Keratinocyte (primary cell): ENCODE data around the gene NIBAN1. TPM values are rescaled to one million over a fixed set of nuclear protein-coding genes. Genes with fewer than 3 reads are reported as not detected.

Source experiments
- DNase-seq: peaks from one replicate; pipeline ENCODE4 v3.0.0-alpha.2; 2011; ENCODE audit warnings: low read depth, missing footprints, low spot score
- FAIRE-seq: peaks from 2 replicates; lab custom pipeline; 2011; peaks lifted over from hg19 to GRCh38; lab: Jason Lieb, UNC
- H2AFZ ChIP-seq: 2 replicates; pipeline ENCODE4 v1.6.0; 2012; ENCODE audit warnings: low read length, control low read depth, inconsistent platforms; ENCODE audit not compliant: control insufficient read depth
- H3K27ac ChIP-seq: 2 replicates; pipeline ENCODE4 v1.5.1; 2011; ENCODE audit warnings: low read length; ENCODE audit not compliant: control insufficient read depth, insufficient read depth
- H3K27me3 ChIP-seq: 3 replicates; pipeline ENCODE4 v1.6.0; 2011; ENCODE audit warnings: low read length; ENCODE audit not compliant: control insufficient read depth, insufficient read depth; ENCODE audit errors: extremely low read depth
- H3K36me3 ChIP-seq, 2 experiments: 2 replicates in 1 of 2; 3 replicates in 1 of 2; pipeline ENCODE4 v1.5.1; 2011; ENCODE audit warnings: low read length in 2 of 2, mild to moderate bottlenecking in 1 of 2; ENCODE audit not compliant: control insufficient read depth in 2 of 2, insufficient read depth in 2 of 2; ENCODE audit errors: extremely low read depth in 1 of 2
- H3K4me1 ChIP-seq: 3 replicates; pipeline ENCODE4 v1.5.1; 2011; ENCODE audit warnings: low read length; ENCODE audit not compliant: control insufficient read depth, insufficient read depth; ENCODE audit errors: extremely low read depth
- H3K4me2 ChIP-seq: 3 replicates; pipeline ENCODE4 v1.6.0; 2011; ENCODE audit warnings: low read depth, low read length; ENCODE audit not compliant: control insufficient read depth, insufficient read depth; ENCODE audit errors: extremely low read depth
- H3K4me3 ChIP-seq, 3 experiments: fragments of 200-600 bp in 1 of 3; sonication (generic) in 1 of 3; 2 replicates in 2 of 3; 3 replicates in 1 of 3; pipeline ENCODE4 v1.5.1; 2011 to 2016; ENCODE audit warnings: low read length in 3 of 3, mild to moderate bottlenecking in 3 of 3, control low read depth in 2 of 3, inconsistent platforms in 1 of 3, low read depth in 1 of 3, mixed read lengths in 1 of 3, mixed run types in 1 of 3, moderate library complexity in 1 of 3; ENCODE audit not compliant: control insufficient read depth in 2 of 3, insufficient read depth in 2 of 3; ENCODE audit errors: extremely low read depth in 1 of 3
- H3K79me2 ChIP-seq: 2 replicates; pipeline ENCODE4 v1.6.0; 2012; ENCODE audit warnings: low read length; ENCODE audit not compliant: control insufficient read depth, insufficient read depth
- H3K9ac ChIP-seq: 3 replicates; pipeline ENCODE4 v1.6.0; 2011; ENCODE audit warnings: low read length; ENCODE audit not compliant: control insufficient read depth, insufficient read depth; ENCODE audit errors: extremely low read depth
- H3K9me1 ChIP-seq: 3 replicates; pipeline ENCODE4 v1.6.0; 2011; ENCODE audit warnings: low read length; ENCODE audit not compliant: control insufficient read depth, insufficient read depth; ENCODE audit errors: extremely low read depth
- H3K9me3 ChIP-seq: 2 replicates; pipeline ENCODE4 v1.5.1; 2012; ENCODE audit warnings: low read depth, low read length; ENCODE audit not compliant: control insufficient read depth
- H4K20me1 ChIP-seq: 3 replicates; pipeline ENCODE4 v1.6.0; 2011; ENCODE audit warnings: low read length; ENCODE audit not compliant: control insufficient read depth, insufficient read depth; ENCODE audit errors: extremely low read depth
- CTCF ChIP-seq, 3 experiments: IDR thresholded peaks in 1 of 3; conservative IDR thresholded peaks in 1 of 3; optimal IDR thresholded peaks in 1 of 3; 2 replicates in 2 of 3; 3 replicates in 1 of 3; pipeline versions ENCODE3 to v1.5.1; 2011; ENCODE audit warnings: low read length in 3 of 3, mild to moderate bottlenecking in 3 of 3, moderate library complexity in 2 of 3, control low read depth in 1 of 3, inconsistent platforms in 1 of 3; ENCODE audit not compliant: insufficient read depth in 2 of 3; ENCODE audit errors: extremely low read depth in 1 of 3
- EZH2 ChIP-seq: IDR thresholded peaks from one replicate; pipeline ENCODE4 v1.6.1; 2012; ENCODE audit warnings: inconsistent platforms, mild to moderate bottlenecking, low read length, moderate library complexity
- dilution Hi-C: fragments of 300-500 bp; cut with MboI; formaldehyde crosslinking; loops from one replicate; pipeline ENCODE4 v1.7.0; 2020; ENCODE audit warnings: low sequenced_read_pairs; ENCODE audit not compliant: extremely low pct_ligation_motif_present
- polyA plus RNA-seq, 5 experiments: library from polyadenylated mRNA; depleted of rRNA in 3 of 5; stranded (reverse) in 3 of 5; stranded (forward) in 1 of 5; unstranded in 1 of 5; fragments of >200 nt; gene quantifications; 1 replicate in 1 of 5; 2 replicates in 3 of 5; 3 replicates in 1 of 5; pipeline versions ENCODE4 v1.2.1 to v1.2.3, GENCODE V29; 2011 to 2012; ENCODE audit warnings: missing spikeins in 2 of 5, low read depth in 1 of 5, low replicate concordance in 1 of 5

Gene NIBAN1
- polyA plus RNA-seq, 1 donor (not counting 4 experiments of a cell fraction or from before 2014, with no cell fraction given), result 10.6 TPM

- H3K4me2 ChIP-seq, result no peak overlapping the region
- peaks cover 31% of the 10 kb centered on the region for H3K4me1 ChIP-seq
- no peak for TF ChIP-seq EZH2
- TF ChIP-seq CTCF (optimal IDR thresholded peaks at IDR 0.05 in 1 of 3, IDR thresholded peaks at IDR 0.05 in 1 of 3, conservative IDR thresholded peaks at IDR 0.05 in 1 of 3; ENCODE audit: extremely low read depth in 1 of 3, insufficient read depth in 2 of 3, low read length in 3 of 3), result no peak
- H2AFZ ChIP-seq, result no peak overlapping the region
- no peak overlapping the region for H3K27ac ChIP-seq
- DNase-seq, result no peak
- H4K20me1 ChIP-seq, result no peaks in the 10 kb centered on the region
- H3K79me2 ChIP-seq, result no peaks in the 10 kb centered on the region
- H3K9ac ChIP-seq, result no peak overlapping the region
- FAIRE-seq, result no peak
- H3K4me3 ChIP-seq, result no peak overlapping the region
- no peaks in the 10 kb centered on the region for H3K27me3 ChIP-seq
- peaks cover 3% of the 10 kb centered on the region for H3K9me1 ChIP-seq
- dilution Hi-C loops, result no loop called here
- H3K36me3 ChIP-seq, result no peaks in the 10 kb centered on the region
- H3K9me3 ChIP-seq, result no peaks in the 10 kb centered on the region
These were observed 17.2 kb downstream of the NIBAN1 start for GRCh38 chr1:184956999-184957700.

- Histone ChIP-seq H4K20me1 (no peaks in the 10 kb centered on the region), H3K4me2 (peak overlapping the region; percentile 86), H3K4me3 (peak overlapping the region in 2 of 3 experiments; percentile 65 to 66), H3K9me3 (no peaks in the 10 kb centered on the region), H3K4me1 (peaks cover 31% of the 10 kb centered on the region), H3K79me2 (no peaks in the 10 kb centered on the region), H2AFZ (peak overlapping the region; percentile 0), H3K9ac (peak overlapping the region; percentile 78), H3K27me3 (no peaks in the 10 kb centered on the region), H3K9me1 (peaks cover 3% of the 10 kb centered on the region), H3K36me3 (no peaks in the 10 kb centered on the region), H3K27ac (peak overlapping the region; percentile 100)
- peak; percentile 87 for FAIRE-seq
- dilution Hi-C loops, result no loop called here
- TF ChIP-seq CTCF (optimal IDR thresholded peaks at IDR 0.05 in 1 of 3, IDR thresholded peaks at IDR 0.05 in 1 of 3, conservative IDR thresholded peaks at IDR 0.05 in 1 of 3; ENCODE audit: extremely low read depth in 1 of 3, insufficient read depth in 2 of 3, low read length in 3 of 3), result no peak
- no peak for TF ChIP-seq EZH2
- no peak for DNase-seq
These were observed 19.9 kb downstream of the NIBAN1 start for GRCh38 chr1:184954232-184954995.
